NOMO-1 treated with DMSO at 0.1 percent for 48 hours (cell line): ENCODE results near the gene MSH3.
A peak's percentile ranks its signal among the peaks of the same experiment; 100 is the strongest.
"Not testable (repeated sequence)": the region's sequence is repeated elsewhere in the genome, so short reads cannot be mapped to it uniquely, and the experiment has no call there.

Experiments
- DNase-seq: peaks from one replicate; lab custom pipeline; 2025; ENCODE audit not compliant: unreplicated experiment; lab: John Stamatoyannopoulos, UW

MSH3 gene

GRCh38 chr5:80841026-80841797, 186.8 kb downstream of the MSH3 start:
- DNase-seq: not testable (repeated sequence)

GRCh38 chr5:80846422-80846821, 192.0 kb downstream of the MSH3 start:
- DNase-seq: not testable (repeated sequence)

- DNase-seq: not testable (repeated sequence)
Measured at GRCh38 chr5:80850168-80850567, 195.7 kb downstream of the MSH3 start.

GRCh38 chr5:80852331-80853245, 198.1 kb downstream of the MSH3 start:
- DNase-seq: no peak

- DNase-seq: no peak
Measured at GRCh38 chr5:80853413-80853812, 199.0 kb downstream of the MSH3 start.

GRCh38 chr5:80854583-80854982, 200.1 kb downstream of the MSH3 start:
- no peak for DNase-seq

GRCh38 chr5:80860924-80861613, 206.6 kb downstream of the MSH3 start:
- no peak for DNase-seq

GRCh38 chr5:80863708-80864107, 209.3 kb downstream of the MSH3 start:
- no peak for DNase-seq

- no peak for DNase-seq
Measured at GRCh38 chr5:80864109-80864508, 209.7 kb downstream of the MSH3 start.

- no peak for DNase-seq
Measured at GRCh38 chr5:80864706-80865435, 210.4 kb downstream of the MSH3 start.

- DNase-seq: no peak
Measured at GRCh38 chr5:80865551-80865950, 211.1 kb downstream of the MSH3 start.

- peak; percentile 89 for DNase-seq
Measured at GRCh38 chr5:80866371-80866770, 211.9 kb downstream of the MSH3 start.

- DNase-seq: peak; percentile 58
Measured at GRCh38 chr5:80867233-80867632, 212.8 kb downstream of the MSH3 start.

- no peak for DNase-seq
Measured at GRCh38 chr5:80870442-80870841, 216.0 kb downstream of the MSH3 start.

GRCh38 chr5:80871541-80871961, 217.1 kb downstream of the MSH3 start:
- DNase-seq: no peak

GRCh38 chr5:80874162-80874561, 219.7 kb downstream of the MSH3 start:
- no peak for DNase-seq

GRCh38 chr5:80877592-80877991, 223.1 kb downstream of the MSH3 start:
- DNase-seq: no peak

- DNase-seq: no peak
Measured at GRCh38 chr5:80881726-80882125, 227.3 kb downstream of the MSH3 start.

GRCh38 chr5:80883390-80883789, 228.9 kb downstream of the MSH3 start:
- not testable (repeated sequence) for DNase-seq

- no peak for DNase-seq
Measured at GRCh38 chr5:80884086-80884813, 229.8 kb downstream of the MSH3 start.
